B cell (primary cell): ENCODE measurements around the gene PPP2R5A. TPM values are rescaled to one million over a fixed set of nuclear protein-coding genes. Genes with fewer than 3 reads are reported as not detected.

Experiments used
- ATAC-seq: fragments of 200-7000 bp; cut with Tn5 transposase; one replicate; pipeline ENCODE4 v1.10.0; 2021; ENCODE audit warnings: low read depth, mild to moderate bottlenecking, moderate number of reproducible peaks, moderate library complexity
- CTCF ChIA-PET: fragments of 350-600 bp; sonication (Branson Sonifier 250); formaldehyde crosslinking; loops from one replicate; lab custom pipeline; 2021; ENCODE audit warnings: antibody characterized with exemption, inconsistent platforms; lab: Charles Lee
- POLR2A ChIA-PET: fragments of 350-600 bp; sonication (Branson Sonifier 250); formaldehyde crosslinking; loops from one replicate; lab custom pipeline; 2021; ENCODE audit warnings: antibody characterized with exemption; lab: Charles Lee
- DNase-seq: peaks from one replicate; pipeline ENCODE4 v3.0.0; 2013
- H2AFZ ChIP-seq: 2 replicates; pipeline ENCODE4 v1.6.1; 2012; ENCODE audit warnings: mild to moderate bottlenecking, low read depth, low read length; ENCODE audit not compliant: insufficient read depth, poor library complexity, severe bottlenecking
- H3K27ac ChIP-seq, 2 donors: 1 replicate in 1 of 2; 2 replicates in 1 of 2; pipeline ENCODE4 v1.5.1; 2012 to 2013; ENCODE audit warnings: low read length in 2 of 2, mild to moderate bottlenecking in 2 of 2, moderate library complexity in 1 of 2
- H3K27me3 ChIP-seq, 4 experiments: fragments of 200-600 bp in 1 of 4; sonication (generic) in 1 of 4; replicated peaks in 1 of 4; 1 replicate in 2 of 4; 2 replicates in 2 of 4; pipeline versions ENCODE4 v1.6.1 to v1.7.0; 2013 to 2016; ENCODE audit warnings: low read length in 3 of 4, mild to moderate bottlenecking in 2 of 4, mixed read lengths in 1 of 4, moderate library complexity in 1 of 4; ENCODE audit not compliant: insufficient read depth in 4 of 4, control insufficient read depth in 3 of 4; ENCODE audit errors: control extremely low read depth in 1 of 4
- H3K36me3 ChIP-seq, 2 experiments: replicated peaks in 1 of 2; 1 replicate in 1 of 2; 2 replicates in 1 of 2; pipeline versions ENCODE4 v1.6.1 to v1.7.1; 2013; ENCODE audit warnings: low read length in 1 of 2; ENCODE audit not compliant: insufficient read depth in 2 of 2, control insufficient read depth in 1 of 2; ENCODE audit errors: control extremely low read depth in 1 of 2, extremely low read depth in 1 of 2
- H3K4me1 ChIP-seq, 2 donors: fragments of 200-600 bp in 1 of 2; sonication (generic) in 1 of 2; 1 replicate in 1 of 2; 2 replicates in 1 of 2; pipeline versions ENCODE4 v1.5.1 to v1.6.1; 2013 to 2017; ENCODE audit warnings: low read length in 2 of 2; ENCODE audit not compliant: control insufficient read depth in 2 of 2, insufficient read depth in 2 of 2
- H3K4me2 ChIP-seq: replicated peaks from 2 replicates; pipeline ENCODE3; 2012; ENCODE audit warnings: mild to moderate bottlenecking, low read depth, low read length; ENCODE audit not compliant: poor library complexity, severe bottlenecking
- H3K4me3 ChIP-seq, 5 experiments: fragments of 200-600 bp in 1 of 5; sonication (generic) in 1 of 5; 1 replicate in 3 of 5; 2 replicates in 2 of 5; pipeline versions ENCODE4 v1.5.1 to v1.7.0; 2011 to 2016; ENCODE audit warnings: low read length in 4 of 5, mild to moderate bottlenecking in 4 of 5, low read depth in 2 of 5, control low read depth in 1 of 5, moderate library complexity in 1 of 5; ENCODE audit not compliant: insufficient read depth in 1 of 5; ENCODE audit errors: control extremely low read depth in 1 of 5, extremely low read depth in 1 of 5
- H3K79me2 ChIP-seq: fragments of 200-600 bp; sonication (generic); one replicate; pipeline ENCODE4 v1.6.0; 2016; ENCODE audit warnings: low read length; ENCODE audit not compliant: control insufficient read depth, insufficient read depth
- H3K9ac ChIP-seq: fragments of 200-600 bp; sonication (generic); 2 replicates; pipeline ENCODE4 v1.6.1; 2017; ENCODE audit warnings: mild to moderate bottlenecking, low read length, moderate library complexity
- H3K9me3 ChIP-seq, 3 donors: one replicate each; pipeline versions ENCODE4 v1.6.1 to v1.7.1; 2013; ENCODE audit warnings: low read length in 2 of 3; ENCODE audit not compliant: control insufficient read depth in 2 of 3, insufficient read depth in 1 of 3; ENCODE audit errors: control extremely low read depth in 1 of 3
- H4K20me1 ChIP-seq: 2 replicates; pipeline ENCODE4 v1.6.0; 2012; ENCODE audit warnings: mild to moderate bottlenecking, low read length; ENCODE audit not compliant: insufficient read depth, control insufficient read depth, poor library complexity, severe bottlenecking
- H3K27ac Mint-ChIP-seq: one replicate; pipeline ENCODE4 v1.8.0; 2021; ENCODE audit warnings: mixed read lengths
- H3K27me3 Mint-ChIP-seq: one replicate; pipeline ENCODE4 v1.8.0; 2021; ENCODE audit warnings: mixed read lengths
- H3K4me1 Mint-ChIP-seq: one replicate; pipeline ENCODE4 v1.8.0; 2021; ENCODE audit warnings: mixed read lengths
- H3K4me3 Mint-ChIP-seq: one replicate; pipeline ENCODE4 v1.8.0; 2021; ENCODE audit warnings: mixed read lengths
- H3K9me3 Mint-ChIP-seq: one replicate; pipeline ENCODE4 v1.8.0; 2022; ENCODE audit warnings: mixed read lengths; ENCODE audit not compliant: insufficient read depth
- CTCF ChIP-seq: fragments of 200-600 bp; IDR thresholded peaks from one replicate; pipeline ENCODE4 v1.8.0; 2022; ENCODE audit warnings: antibody characterized with exemption, mild to moderate bottlenecking
- EZH2 ChIP-seq: IDR thresholded peaks from 2 replicates; pipeline ENCODE4 v1.6.1; 2012; ENCODE audit warnings: borderline replicate concordance, low read depth, mild to moderate bottlenecking, moderate library complexity, low read length; ENCODE audit not compliant: insufficient read depth, poor library complexity, severe bottlenecking
- WGBS: methylation state at CpG from one replicate; pipeline ENCODE4 v1.1.5; 2013; ENCODE audit warnings: missing lambda C conversion rate; ENCODE audit not compliant: insufficient coverage; 5-methylcytosine and 5-hydroxymethylcytosine counted together
- intact Hi-C: fragments of 100-400 bp; cut with micrococcal nuclease; formaldehyde crosslinking; loops from one replicate; pipeline ENCODE4 v1.10.0; 2022
- polyA plus RNA-seq: library from polyadenylated mRNA; depleted of rRNA; stranded (reverse); fragments of >200 nt; gene quantifications from 2 replicates; pipeline ENCODE4 v1.2.3, GENCODE V29; 2012
- total RNA-seq, 2 donors: library from RNA; stranded (reverse); fragments of 120-200 nt in 1 of 2; gene quantifications; 1 replicate in 1 of 2; 2 replicates in 1 of 2; pipeline versions ENCODE4 v1.2.3 to v1.2.4, GENCODE V29; 2013 to 2022

Gene PPP2R5A
- total and polyA plus RNA-seq, 2 donors (not counting 1 experiment from before 2014, with no cell fraction given), result 22.4 to 43.4 TPM

- H3K4me1 Mint-ChIP-seq, result no peaks in the 10 kb centered on the region
- Histone ChIP-seq H3K79me2 (peaks cover 4% of the 10 kb centered on the region), H3K4me3 (no peak overlapping the region), H3K9me3 (no peaks in the 10 kb centered on the region), H3K4me1 (no peaks in the 10 kb centered on the region), H3K36me3 (peaks cover 5 to 46% of the 10 kb centered on the region in 2 experiments), H2AFZ (no peak overlapping the region), H3K4me2 (no peak overlapping the region), H3K9ac (no peak overlapping the region), H4K20me1 (peaks cover 4% of the 10 kb centered on the region), H3K27me3 (no peaks in the 10 kb centered on the region), H3K27ac (no peak overlapping the region)
- no peak overlapping the region for H3K4me3 Mint-ChIP-seq
- CTCF ChIA-PET, result no interaction called here
- POLR2A ChIA-PET, result no interaction called here
- intact Hi-C loops, result no loop called here
- H3K27ac Mint-ChIP-seq, result no peak overlapping the region
- no peak for TF ChIP-seq EZH2
- no peak for TF ChIP-seq CTCF
- no peaks in the 10 kb centered on the region for H3K9me3 Mint-ChIP-seq
- DNase-seq (no peak), ATAC-seq (no peak)
- WGBS, result no CpG with 5 or more reads among the region's 1 CpG
- H3K27me3 Mint-ChIP-seq, result no peaks in the 10 kb centered on the region
Measured at GRCh38 chr1:212346601-212347000, 61.4 kb downstream of the PPP2R5A start.

GRCh38 chr1:212351588-212352362 is 66.6 kb downstream of the PPP2R5A start:
- Histone ChIP-seq H4K20me1 (peaks cover 4% of the 10 kb centered on the region), H3K9me3 (no peaks in the 10 kb centered on the region), H3K27me3 (no peaks in the 10 kb centered on the region), H2AFZ (no peak overlapping the region), H3K4me2 (no peak overlapping the region), H3K36me3 (peaks cover 14 to 57% of the 10 kb centered on the region in 2 experiments), H3K27ac (no peak overlapping the region), H3K9ac (no peak overlapping the region), H3K4me1 (no peaks in the 10 kb centered on the region), H3K4me3 (no peak overlapping the region), H3K79me2 (peaks cover 3% of the 10 kb centered on the region)
- Mint-ChIP-seq H3K4me1 (no peaks in the 10 kb centered on the region), H3K27me3 (no peaks in the 10 kb centered on the region), H3K27ac (no peak overlapping the region), H3K4me3 (no peak overlapping the region), H3K9me3 (no peaks in the 10 kb centered on the region)
- DNase-seq (no peak), ATAC-seq (no peak)
- intact Hi-C loops, result no loop called here
- WGBS, result 100% methylated on average over 5 of the region's 10 CpGs
- CTCF ChIA-PET, result interaction anchor here (0.6 to 1.8 kb wide), 3 partner anchors 104 to 158 kb away, joined by 3 to 9 read pairs (median 3); no protein-coding TSS in a partner anchor
- TF ChIP-seq EZH2 (no peak), CTCF (no peak)
- POLR2A ChIA-PET, result no interaction called here
